GM10248 (cell line): ENCODE measurements around the gene SLC35G3.
"Not testable (repeated sequence)": the region's sequence is repeated elsewhere in the genome, so short reads cannot be mapped to it uniquely, and the experiment has no call there.

Source experiments
- CTCF ChIA-PET: fragments of 300-600 bp; sonication (Branson Sonifier 250); formaldehyde crosslinking; extraction: SDS; loops from one replicate; lab custom pipeline; 2021; ENCODE audit warnings: antibody characterized with exemption; lab: Yijun Ruan, JAX
- POLR2A ChIA-PET: fragments of 350-650 bp; sonication (Branson Sonifier 250); formaldehyde crosslinking; extraction: SDS; loops from one replicate; lab custom pipeline; 2020; ENCODE audit warnings: antibody characterized with exemption; lab: Yijun Ruan, JAX
- DNase-seq: peaks from one replicate; pipeline ENCODE4 v3.0.0; 2012; ENCODE audit errors: extremely low spot score
- CTCF ChIP-seq: IDR thresholded peaks from 2 replicates; pipeline ENCODE4 v1.5.1; 2012; ENCODE audit warnings: mild to moderate bottlenecking, low read depth; ENCODE audit errors: extremely low read depth, missing control alignments, control extremely low read depth

SLC35G3 gene

DNA sequence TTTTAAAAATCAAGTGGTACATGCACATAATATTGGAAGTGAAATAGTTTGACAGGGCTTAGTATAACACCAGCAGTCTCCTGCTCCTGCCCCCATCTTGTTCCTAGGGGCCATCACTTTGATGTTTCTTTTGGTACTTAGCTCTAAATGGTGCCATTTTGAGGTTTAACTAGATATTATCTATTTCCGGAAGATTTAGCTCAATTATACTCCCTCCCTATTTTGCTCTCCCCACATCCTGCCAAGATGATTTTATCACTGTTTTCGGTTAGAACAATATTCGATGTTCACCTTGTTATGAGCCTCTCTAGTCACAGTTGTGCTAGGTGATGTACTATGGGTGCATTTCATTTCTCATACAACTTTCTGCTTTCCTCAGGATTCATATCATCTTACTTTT is 20.0 kb upstream of the SLC35G3 start:
- ChIA-PET POLR2A (no interaction called here), CTCF (interaction anchor here (2.8 kb wide), 1 partner anchor 14 kb away, joined by 8 read pairs; no protein-coding TSS in a partner anchor)
- TF ChIP-seq CTCF, result no peak
- no peak for DNase-seq

DNA sequence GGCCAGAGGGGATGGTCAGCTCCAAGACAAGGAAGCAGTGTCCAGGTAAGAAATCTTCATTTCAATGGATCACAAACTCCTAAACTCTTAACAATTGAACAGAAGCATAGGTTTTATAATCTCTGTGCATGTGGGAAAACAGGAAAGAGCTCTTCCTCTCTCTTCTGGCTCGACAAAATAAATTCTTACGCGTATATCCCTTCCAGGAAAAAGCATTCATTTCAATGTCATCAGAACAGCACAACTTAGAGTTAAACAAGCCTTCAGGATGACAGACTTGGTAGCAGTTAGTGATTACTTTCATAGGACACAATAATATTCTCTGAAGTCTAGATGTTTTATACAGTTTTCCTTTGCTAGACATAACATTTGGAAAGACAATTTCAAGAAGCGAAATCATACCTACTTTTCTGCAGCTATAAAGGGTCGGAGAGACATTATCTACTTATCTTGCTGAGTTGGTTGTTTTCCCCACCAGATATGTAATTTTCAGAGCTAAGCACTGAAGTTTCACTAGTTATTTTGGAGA is 19.3 kb upstream of the SLC35G3 start:
- DNase-seq, result no peak
- POLR2A ChIA-PET, result no interaction called here
- CTCF ChIA-PET, result interaction anchor here (0.7 to 2.8 kb wide), 3 partner anchors 15 to 326 kb away, joined by 3 to 8 read pairs (median 3); no protein-coding TSS in a partner anchor
- no peak for TF ChIP-seq CTCF

DNA sequence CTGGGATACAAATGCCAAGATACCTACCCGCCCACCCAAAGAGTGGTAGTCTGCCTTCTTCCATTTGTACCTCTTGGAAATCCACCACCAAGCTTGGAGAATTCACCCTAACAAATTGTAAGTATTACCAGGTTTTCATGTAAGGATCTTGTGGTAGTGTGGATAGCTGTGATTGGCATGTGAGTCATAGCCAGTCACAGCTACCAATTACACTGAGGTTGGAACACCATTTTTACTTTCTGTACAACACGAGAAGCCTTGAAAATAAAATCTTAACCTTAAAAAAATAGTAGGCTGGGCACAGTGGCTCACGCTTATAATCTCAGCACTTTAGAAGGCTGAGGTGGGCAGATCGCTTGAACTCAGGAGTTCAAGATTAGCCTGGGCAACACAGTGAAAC is 18.5 kb upstream of the SLC35G3 start:
- CTCF ChIA-PET, result interaction anchor here (0.7 to 1.1 kb wide), 2 partner anchors 55 to 327 kb away, joined by 3 read pairs; no protein-coding TSS in a partner anchor
- no peak for TF ChIP-seq CTCF
- DNase-seq, result no peak
- POLR2A ChIA-PET, result no interaction called here

GRCh38 chr17:35210741-35211140 is 16.5 kb upstream of the SLC35G3 start:
- POLR2A ChIA-PET, result no interaction called here
- CTCF ChIA-PET, result interaction anchor here (0.9 kb wide), 1 partner anchor 9 kb away, joined by 3 read pairs; no protein-coding TSS in a partner anchor
- DNase-seq, result no peak
- TF ChIP-seq CTCF, result no peak

- DNase-seq, CTCF ChIA-PET, POLR2A ChIA-PET: not testable (repeated sequence)
These were observed 8.4 kb upstream of the SLC35G3 start for GRCh38 chr17:35202582-35202981.

- DNase-seq, POLR2A ChIA-PET, CTCF ChIA-PET: not testable (repeated sequence)
These were observed 869 bp upstream of the SLC35G3 start for GRCh38 chr17:35195062-35195461.

- DNase-seq, result no peak
- CTCF ChIA-PET, result no interaction called here
- TF ChIP-seq CTCF, result no peak
- POLR2A ChIA-PET, result no interaction called here
These were observed 1.5 kb downstream of the SLC35G3 start for GRCh38 chr17:35192708-35193107.

DNA sequence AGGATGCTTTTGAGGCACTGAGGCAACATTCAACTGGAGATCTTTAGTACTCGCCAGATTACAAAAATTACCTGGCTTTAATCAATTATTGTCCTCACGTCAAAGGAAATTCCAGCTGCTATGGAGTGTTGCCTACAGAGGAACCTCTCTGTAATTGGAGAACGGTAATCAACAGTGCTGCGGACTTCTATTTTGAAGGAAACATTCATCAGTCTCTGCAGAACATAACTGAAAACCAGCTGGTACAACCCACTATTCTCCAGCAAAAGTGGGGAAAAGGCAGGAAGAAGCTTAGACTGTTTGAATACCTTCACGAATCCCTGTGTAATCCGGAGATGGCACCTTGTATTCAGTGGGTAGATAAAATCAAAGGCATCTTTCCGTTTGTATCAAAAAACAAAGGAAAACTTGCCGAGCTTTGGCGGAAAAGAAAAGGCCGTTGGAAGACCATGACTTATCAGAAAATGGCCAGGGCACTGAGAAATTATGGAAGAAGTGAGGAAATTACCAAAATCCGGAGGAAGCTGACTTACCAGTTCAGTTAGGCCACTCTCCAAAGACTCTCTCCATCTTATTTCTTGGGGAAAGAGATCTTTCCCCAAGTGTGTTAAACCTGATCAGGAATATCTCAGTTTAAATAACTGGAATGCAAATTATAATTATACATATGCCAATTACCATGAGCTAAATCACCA is 3.0 kb downstream of the SLC35G3 start:
- no peak for DNase-seq
- no peak for TF ChIP-seq CTCF
- ChIA-PET POLR2A (no interaction called here), CTCF (no interaction called here)
